Activated CD4-positive, alpha-beta T cell treated with anti-CD3 and anti-CD28 coated beads, Interleukin-2, amount 50 U/mL, for 16 hours (primary cell): ENCODE results near the gene PDE5A.
"Not testable (repeated sequence)": the region's sequence is repeated elsewhere in the genome, so short reads cannot be mapped to it uniquely, and the experiment has no call there.

Source experiments
- DNase-seq: peaks from one replicate; pipeline ENCODE4 v3.0.0-alpha.2; 2020

PDE5A gene

GRCh38 chr4:119469039-119469438 lies 159.6 kb downstream of the PDE5A start:
- DNase-seq: not testable (repeated sequence)

GRCh38 chr4:119462733-119463132 lies 165.9 kb downstream of the PDE5A start:
- peak; percentile 8 for DNase-seq

- not testable (repeated sequence) for DNase-seq
These were observed 172.9 kb downstream of the PDE5A start for GRCh38 chr4:119455734-119456133.

- peak; percentile 96 for DNase-seq
These were observed 173.9 kb downstream of the PDE5A start for GRCh38 chr4:119454491-119455270.

- not testable (repeated sequence) for DNase-seq
These were observed 174.5 kb downstream of the PDE5A start for GRCh38 chr4:119454151-119454490.

GRCh38 chr4:119453286-119453685 lies 175.3 kb downstream of the PDE5A start:
- DNase-seq: not testable (repeated sequence)

- DNase-seq: not testable (repeated sequence)
These were observed 178.8 kb downstream of the PDE5A start for GRCh38 chr4:119449851-119450250.
